ENCODE measurements around the gene FDXACB1. TPM values are rescaled to one million over a fixed set of nuclear protein-coding genes. Genes with fewer than 3 reads are reported as not detected.

FDXACB1 gene
- total RNA-seq, 1 experiment from 2014 or later = 2.8 TPM

DNA sequence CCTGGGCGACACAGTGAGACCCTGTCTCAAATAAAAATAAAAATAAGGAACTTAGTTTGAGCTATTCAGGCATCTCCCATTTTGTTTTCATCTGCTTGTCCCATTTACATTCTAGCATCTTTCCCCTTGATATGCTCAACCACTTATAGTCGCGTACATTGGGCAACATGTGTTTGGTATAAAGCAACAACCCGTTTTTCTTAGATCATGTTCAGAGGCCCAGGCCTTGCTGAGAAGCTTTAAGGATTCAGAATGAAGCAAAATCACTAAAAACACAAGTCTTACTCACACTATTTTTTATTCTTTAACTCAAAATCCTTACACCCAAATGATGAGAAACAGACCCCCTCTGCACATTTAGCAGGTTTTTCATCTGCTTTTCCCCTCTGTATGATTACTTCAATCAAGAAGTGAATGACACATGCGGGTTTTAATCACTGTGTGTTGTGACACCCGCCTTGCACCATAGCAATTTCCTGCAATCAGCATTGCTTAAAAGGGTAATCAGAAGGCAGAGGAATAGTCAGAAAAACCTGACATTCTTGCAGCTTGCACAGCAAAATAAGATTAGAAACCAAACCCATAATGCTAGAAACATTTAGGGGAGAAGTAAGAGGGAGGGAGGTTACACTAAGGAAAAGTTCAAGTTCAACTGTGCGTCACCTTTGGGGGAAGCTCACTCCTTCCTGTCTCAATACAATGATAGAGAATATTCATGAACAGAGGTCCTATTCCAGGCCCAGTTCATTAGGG lies 33.5 kb downstream of the FDXACB1 start:
- H2BK20ac ChIP-seq (ENCODE audit: low read depth, low read length, poor library complexity, severe bottlenecking) = no peak overlapping the region
- H3K27me3 Mint-ChIP-seq (ENCODE audit: low read depth) = no peaks in the 10 kb centered on the region
- H3K9ac ChIP-seq (ENCODE audit: extremely low read depth, insufficient read length, low read length) = no peak overlapping the region
- no peak overlapping the region for H4K5ac ChIP-seq (ENCODE audit: insufficient read length, low read depth, low read length)
- H2AFZ ChIP-seq (ENCODE audit: low read length) = no peak overlapping the region
- WGBS (ENCODE audit: extremely low coverage, insufficient read length, low lambda C conversion rate) = no CpG with 5 or more reads among the region's 7 CpGs
- no peak overlapping the region for H2BK12ac ChIP-seq (ENCODE audit: insufficient read length, low read depth, low read length)
- no peaks in the 10 kb centered on the region for H3K4me1 ChIP-seq (ENCODE audit: insufficient read depth, low read length)
- H3K4me1 Mint-ChIP-seq = peaks cover 17 to 20% of the 10 kb centered on the region in 2 experiments
- no peak overlapping the region for H3K27ac ChIP-seq (ENCODE audit: insufficient read length, low read depth, low read length)
- H3K4me3 Mint-ChIP-seq = no peak overlapping the region
- no peak overlapping the region for H3K18ac ChIP-seq (ENCODE audit: insufficient read length, low read depth, low read length)
- H3K4ac ChIP-seq (ENCODE audit: low read depth, low read length) = no peak overlapping the region
- H3K9me3 ChIP-seq (ENCODE audit: control insufficient read depth, low read depth, low read length) = no peaks in the 10 kb centered on the region
- no peak overlapping the region for H3K23ac ChIP-seq (ENCODE audit: insufficient read length, low read depth, low read length)
- H3K56ac ChIP-seq (ENCODE audit: insufficient read length, low read depth, low read length) = no peak overlapping the region
- no peaks in the 10 kb centered on the region for H4K20me1 ChIP-seq (ENCODE audit: control insufficient read depth, insufficient read depth, insufficient read length)
- H3K27me3 ChIP-seq (ENCODE audit: insufficient read depth, low read length) = no peaks in the 10 kb centered on the region
- no peak overlapping the region for H2BK15ac ChIP-seq (ENCODE audit: low read depth, low read length)
- TF ChIP-seq, protein P1, sequence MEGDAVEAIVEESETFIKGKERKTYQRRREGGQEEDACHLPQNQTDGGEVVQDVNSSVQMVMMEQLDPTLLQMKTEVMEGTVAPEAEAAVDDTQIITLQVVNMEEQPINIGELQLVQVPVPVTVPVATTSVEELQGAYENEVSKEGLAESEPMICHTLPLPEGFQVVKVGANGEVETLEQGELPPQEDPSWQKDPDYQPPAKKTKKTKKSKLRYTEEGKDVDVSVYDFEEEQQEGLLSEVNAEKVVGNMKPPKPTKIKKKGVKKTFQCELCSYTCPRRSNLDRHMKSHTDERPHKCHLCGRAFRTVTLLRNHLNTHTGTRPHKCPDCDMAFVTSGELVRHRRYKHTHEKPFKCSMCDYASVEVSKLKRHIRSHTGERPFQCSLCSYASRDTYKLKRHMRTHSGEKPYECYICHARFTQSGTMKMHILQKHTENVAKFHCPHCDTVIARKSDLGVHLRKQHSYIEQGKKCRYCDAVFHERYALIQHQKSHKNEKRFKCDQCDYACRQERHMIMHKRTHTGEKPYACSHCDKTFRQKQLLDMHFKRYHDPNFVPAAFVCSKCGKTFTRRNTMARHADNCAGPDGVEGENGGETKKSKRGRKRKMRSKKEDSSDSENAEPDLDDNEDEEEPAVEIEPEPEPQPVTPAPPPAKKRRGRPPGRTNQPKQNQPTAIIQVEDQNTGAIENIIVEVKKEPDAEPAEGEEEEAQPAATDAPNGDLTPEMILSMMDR (conservative IDR thresholded peaks at IDR 0.05) = no peak
- H2AK5ac ChIP-seq (ENCODE audit: insufficient read length, low read length) = no peak overlapping the region
- H3K36me3 Mint-ChIP-seq (ENCODE audit: insufficient read depth in 1 of 3, low read depth in 3 of 3) = peaks cover 2 to 12% (median 10%) of the 10 kb centered on the region in 3 experiments; a peak in 4 of 7 replicates
- no peaks in the 10 kb centered on the region for H3K23me2 ChIP-seq (ENCODE audit: insufficient read length, low read depth, low read length, poor library complexity, severe bottlenecking)
- no peak overlapping the region for H3K27ac Mint-ChIP-seq
- H3K9me3 Mint-ChIP-seq = no peaks in the 10 kb centered on the region
- no peaks in the 10 kb centered on the region for H3K79me1 ChIP-seq (ENCODE audit: insufficient read depth, low read depth, low read length, poor library complexity, severe bottlenecking)
- H4K91ac ChIP-seq (ENCODE audit: insufficient read length, low read depth, low read length) = no peak overlapping the region
- H2BK5ac ChIP-seq (ENCODE audit: insufficient read length, low read length) = no peak overlapping the region
- H3K4me2 ChIP-seq (ENCODE audit: insufficient read depth, insufficient read length, low read length) = no peak overlapping the region
- H2BK120ac ChIP-seq (ENCODE audit: low read depth, low read length, poor library complexity, severe bottlenecking) = no peak overlapping the region
- no peak for DNase-seq
- no peak overlapping the region for H4K8ac ChIP-seq (replicated peaks; ENCODE audit: insufficient read length, low read depth, low read length)
- no peak overlapping the region for H3T11ph ChIP-seq (ENCODE audit: low read length)
- H3K79me2 ChIP-seq (ENCODE audit: insufficient read depth, low read length) = no peaks in the 10 kb centered on the region
- H3K14ac ChIP-seq (ENCODE audit: insufficient read depth, low read length) = no peak overlapping the region
